ENCODE results near the gene CYP1A2.
"Not testable (repeated sequence)": the region's sequence is repeated elsewhere in the genome, so short reads cannot be mapped to it uniquely, and the experiment has no call there.

The CYP1A2 gene

DNA sequence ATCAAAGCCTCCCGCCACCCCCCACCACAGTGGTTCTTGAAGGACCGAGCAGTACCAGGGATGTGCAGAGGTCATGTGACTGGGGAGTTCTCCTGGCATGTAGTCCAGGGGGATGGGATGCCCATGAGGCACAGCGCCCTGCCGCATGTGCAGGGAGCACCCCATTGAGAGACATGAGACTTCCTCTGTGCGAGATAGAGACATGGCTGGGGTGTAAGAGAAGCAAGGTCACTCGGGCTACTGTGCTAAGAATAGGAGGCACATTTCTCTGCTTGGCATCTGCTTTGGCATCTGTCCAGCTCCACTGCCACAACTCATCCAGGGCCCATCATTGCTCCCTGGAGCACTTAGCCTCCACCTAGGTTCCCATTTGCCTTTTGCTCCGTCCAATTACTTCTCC is 20.9 kb upstream of the CYP1A2 start:
- no peaks in the 10 kb centered on the region for H3K9me3 ChIP-seq (ENCODE audit: control insufficient read depth, insufficient read depth, low read depth, low read length)
- H3K4me1 ChIP-seq (ENCODE audit: control insufficient read depth, insufficient read depth, low read length), result no peaks in the 10 kb centered on the region; the same call in 1 of the 2 replicates
- TF ChIP-seq PRDM10 (tag by site-specific recombination; IDR thresholded peaks at IDR 0.05) (peak; percentile 57), ZNF488 (tag by site-specific recombination; IDR thresholded peaks at IDR 0.05) (no peak)
- TF ChIP-seq, protein P1, sequence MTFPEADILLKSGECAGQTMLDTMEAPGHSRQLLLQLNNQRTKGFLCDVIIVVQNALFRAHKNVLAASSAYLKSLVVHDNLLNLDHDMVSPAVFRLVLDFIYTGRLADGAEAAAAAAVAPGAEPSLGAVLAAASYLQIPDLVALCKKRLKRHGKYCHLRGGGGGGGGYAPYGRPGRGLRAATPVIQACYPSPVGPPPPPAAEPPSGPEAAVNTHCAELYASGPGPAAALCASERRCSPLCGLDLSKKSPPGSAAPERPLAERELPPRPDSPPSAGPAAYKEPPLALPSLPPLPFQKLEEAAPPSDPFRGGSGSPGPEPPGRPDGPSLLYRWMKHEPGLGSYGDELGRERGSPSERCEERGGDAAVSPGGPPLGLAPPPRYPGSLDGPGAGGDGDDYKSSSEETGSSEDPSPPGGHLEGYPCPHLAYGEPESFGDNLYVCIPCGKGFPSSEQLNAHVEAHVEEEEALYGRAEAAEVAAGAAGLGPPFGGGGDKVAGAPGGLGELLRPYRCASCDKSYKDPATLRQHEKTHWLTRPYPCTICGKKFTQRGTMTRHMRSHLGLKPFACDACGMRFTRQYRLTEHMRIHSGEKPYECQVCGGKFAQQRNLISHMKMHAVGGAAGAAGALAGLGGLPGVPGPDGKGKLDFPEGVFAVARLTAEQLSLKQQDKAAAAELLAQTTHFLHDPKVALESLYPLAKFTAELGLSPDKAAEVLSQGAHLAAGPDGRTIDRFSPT (tag by site-specific recombination; IDR thresholded peaks at IDR 0.05), result 0 out of 2 replicates have a peak, but pooled peaks have one; percentile 23
- no peak overlapping the region for H3K4me3 ChIP-seq (ENCODE audit: low read depth, low read length)
- ChIA-PET POLR2A (no interaction called here), CTCF (interaction anchor here (1.5 kb wide), 1 partner anchor 96 kb away, joined by 3 read pairs; no protein-coding TSS in a partner anchor)
- no peak overlapping the region for H3K27ac ChIP-seq (ENCODE audit: extremely low read depth, low read depth, low read length)
- H3K36me3 ChIP-seq (ENCODE audit: control insufficient read depth in 2 of 2, insufficient read depth in 1 of 2, low read length in 2 of 2), result no peaks in the 10 kb centered on the region

GRCh38 chr15:74728699-74729098 is 19.9 kb upstream of the CYP1A2 start:
- H3K9me3 ChIP-seq (ENCODE audit: control insufficient read depth, insufficient read depth, low read depth, low read length); CTCF ChIA-PET; H3K4me3 ChIP-seq (ENCODE audit: low read depth, low read length); POLR2A ChIA-PET; H3K36me3 ChIP-seq (ENCODE audit: control insufficient read depth in 2 of 2, insufficient read depth in 1 of 2, low read length in 2 of 2); H3K4me1 ChIP-seq (ENCODE audit: control insufficient read depth, insufficient read depth, low read length); H3K27ac ChIP-seq (ENCODE audit: extremely low read depth, low read depth, low read length): not testable (repeated sequence)

GRCh38 chr15:74729372-74729771 is 19.3 kb upstream of the CYP1A2 start:
- POLR2A ChIA-PET; H3K4me1 ChIP-seq (ENCODE audit: control insufficient read depth, insufficient read depth, low read length); CTCF ChIA-PET: not testable (repeated sequence)

DNA sequence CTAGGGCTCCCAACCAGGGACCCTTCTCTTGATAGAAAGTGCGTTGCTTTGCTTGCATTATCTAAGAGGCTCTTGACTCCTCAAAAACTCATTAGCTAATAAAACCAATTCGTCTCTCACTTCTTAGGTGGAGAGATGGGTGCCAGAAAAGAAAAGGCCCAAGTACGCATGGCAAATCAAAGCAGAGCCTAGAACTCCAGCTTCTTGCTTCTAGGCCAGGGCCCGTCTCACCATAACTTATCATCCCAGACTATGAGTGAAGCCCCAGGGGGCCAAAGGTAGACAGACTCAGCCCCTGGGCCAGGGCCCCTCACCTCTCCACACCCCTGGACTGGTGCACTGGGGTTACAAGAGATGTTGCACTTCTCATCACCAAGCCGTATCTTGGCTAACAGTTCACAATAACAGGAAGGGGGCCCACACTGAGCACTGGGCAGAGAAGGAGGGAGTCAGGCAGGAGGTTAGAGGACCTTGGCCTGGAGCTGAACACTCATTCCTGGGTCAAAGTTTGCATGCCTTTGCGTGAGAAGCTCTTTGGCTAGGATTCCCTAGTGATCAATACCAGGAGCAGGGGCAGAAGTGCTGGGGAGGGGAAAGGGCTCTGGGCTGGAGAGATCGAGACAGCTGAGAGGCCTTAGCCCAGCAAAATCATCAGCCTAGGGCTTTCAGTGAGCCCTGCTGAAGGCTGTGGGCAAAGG is 17.9 kb upstream of the CYP1A2 start:
- TF ChIP-seq ZNF423 (tag by site-specific recombination; IDR thresholded peaks at IDR 0.05) (no peak), IKZF3 (tag by site-specific recombination; IDR thresholded peaks at IDR 0.05) (no peak)
- ChIA-PET POLR2A (interaction anchor here (0.6 kb wide), 1 partner anchor 207 kb away, joined by 3 read pairs; the partner anchor contains the start of gene COX5A), CTCF (interaction anchor here (0.7 to 1.6 kb wide), 4 partner anchors 38 to 99 kb away, joined by 3 to 6 read pairs (median 3); no protein-coding TSS in a partner anchor)
- Histone ChIP-seq H3K4me1 (ENCODE audit: control insufficient read depth, insufficient read depth, low read length) (no peaks in the 10 kb centered on the region), H3K4me3 (ENCODE audit: low read depth, low read length) (no peak overlapping the region), H3K36me3 (ENCODE audit: control insufficient read depth in 2 of 2, insufficient read depth in 1 of 2, low read length in 2 of 2) (no peaks in the 10 kb centered on the region), H3K27ac (ENCODE audit: extremely low read depth, low read depth, low read length) (no peak overlapping the region), H3K9me3 (ENCODE audit: control insufficient read depth, insufficient read depth, low read depth, low read length) (no peaks in the 10 kb centered on the region)

More at GRCh38 chr15:74729372-74729771, 19.3 kb upstream of the CYP1A2 start:
- TF ChIP-seq WT1 (tag by site-specific recombination; IDR thresholded peaks at IDR 0.05), result 0 out of 2 replicates have a peak, but pooled peaks have one; percentile 45
- H3K4me3 ChIP-seq (ENCODE audit: low read depth, low read length); H3K9me3 ChIP-seq (ENCODE audit: control insufficient read depth, insufficient read depth, low read depth, low read length); H3K36me3 ChIP-seq (ENCODE audit: control insufficient read depth in 2 of 2, insufficient read depth in 1 of 2, low read length in 2 of 2); H3K27ac ChIP-seq (ENCODE audit: extremely low read depth, low read depth, low read length): not testable (repeated sequence)

Data from HEK293 (cell line).